GM23338 (cell line): ENCODE measurements around the gene RFX3. TPM values are rescaled to one million over a fixed set of nuclear protein-coding genes. Genes with fewer than 3 reads are reported as not detected.

Source experiments
- ATAC-seq: fragments of 200-7000 bp; cut with Tn5 transposase; 3 replicates; pipeline ENCODE4 v1.9.1; 2020
- DNase-seq: peaks from one replicate; pipeline ENCODE4 v3.0.0-alpha.2; 2015; ENCODE audit warnings: low spot score
- H2AFZ ChIP-seq: fragments of 200-600 bp; sonication (generic); 2 replicates; pipeline ENCODE4 v1.8.0; 2016; ENCODE audit warnings: antibody characterized with exemption, mild to moderate bottlenecking, moderate library complexity
- H3F3A ChIP-seq: fragments of 200-600 bp; sonication (generic); replicated peaks from 2 replicates; pipeline ENCODE4 v1.8.0; 2017; ENCODE audit warnings: antibody characterized with exemption, mixed run types, low read depth
- H3K27ac ChIP-seq: fragments of 200-600 bp; sonication (generic); 2 replicates; pipeline ENCODE4 v1.6.1; 2016; ENCODE audit warnings: low read depth
- H3K27me3 ChIP-seq: fragments of 200-600 bp; sonication (generic); 2 replicates; pipeline ENCODE4 v1.8.0; 2016; ENCODE audit warnings: mild to moderate bottlenecking, mixed run types, moderate library complexity; ENCODE audit not compliant: insufficient read depth
- H3K36me3 ChIP-seq: fragments of 200-600 bp; sonication (generic); 2 replicates; pipeline ENCODE4 v1.8.0; 2016; ENCODE audit warnings: mild to moderate bottlenecking; ENCODE audit not compliant: insufficient read depth
- H3K4me1 ChIP-seq: fragments of 200-600 bp; sonication (generic); 2 replicates; pipeline ENCODE4 v1.8.0; 2016; ENCODE audit warnings: mild to moderate bottlenecking, moderate library complexity; ENCODE audit not compliant: insufficient read depth
- H3K4me2 ChIP-seq: fragments of 200-600 bp; sonication (generic); 2 replicates; pipeline ENCODE4 v1.7.1; 2017; ENCODE audit warnings: mixed run types
- H3K4me3 ChIP-seq: fragments of 200-600 bp; sonication (generic); 2 replicates; pipeline ENCODE4 v1.6.1; 2016; ENCODE audit warnings: mixed run types
- H3K79me2 ChIP-seq: fragments of 200-600 bp; sonication (generic); replicated peaks from 2 replicates; pipeline ENCODE4 v1.8.0; 2017; ENCODE audit warnings: mild to moderate bottlenecking; ENCODE audit not compliant: insufficient read depth
- H3K9me2 ChIP-seq: fragments of 200-600 bp; sonication (generic); 2 replicates; pipeline ENCODE4 v1.8.0; 2017; ENCODE audit not compliant: insufficient read depth
- H4K20me1 ChIP-seq: fragments of 200-600 bp; sonication (generic); replicated peaks from 2 replicates; pipeline ENCODE4 v1.8.0; 2017; ENCODE audit warnings: mild to moderate bottlenecking; ENCODE audit not compliant: insufficient read depth
- H3K27ac Mint-ChIP-seq: 2 replicates; pipeline ENCODE4 v1.8.0; 2020; ENCODE audit warnings: inconsistent platforms, mild to moderate bottlenecking, moderate library complexity, mixed read lengths
- H3K27me3 Mint-ChIP-seq: 3 replicates; pipeline ENCODE4 v1.8.0; 2022; ENCODE audit warnings: low read depth, mild to moderate bottlenecking, moderate library complexity, mixed read lengths, inconsistent platforms; ENCODE audit not compliant: insufficient read depth, poor library complexity
- H3K36me3 Mint-ChIP-seq: 3 replicates; pipeline ENCODE4 v1.8.0; 2021; ENCODE audit warnings: low read depth, mild to moderate bottlenecking, inconsistent platforms, moderate library complexity, mixed read lengths
- H3K4me1 Mint-ChIP-seq: 3 replicates; pipeline ENCODE4 v1.8.0; 2020; ENCODE audit warnings: mild to moderate bottlenecking, inconsistent platforms, mixed read lengths
- H3K4me3 Mint-ChIP-seq: 3 replicates; pipeline ENCODE4 v1.8.0; 2021; ENCODE audit warnings: moderate library complexity, mild to moderate bottlenecking, inconsistent platforms, mixed read lengths
- H3K9me3 Mint-ChIP-seq: 3 replicates; pipeline ENCODE4 v1.8.0; 2020; ENCODE audit warnings: moderate library complexity, mild to moderate bottlenecking, inconsistent platforms, mixed read lengths
- CREB1 ChIP-seq: fragments of 250-450 bp; sonication (Bioruptor Pico); IDR thresholded peaks from 2 replicates; pipeline ENCODE4 v1.5.0; 2020; ENCODE audit warnings: low read depth, mild to moderate bottlenecking, moderate library complexity
- EZH2 ChIP-seq: fragments of 200-600 bp; sonication (generic); IDR thresholded peaks from one replicate; pipeline ENCODE4 v1.8.0; 2017; ENCODE audit warnings: antibody characterized with exemption, mild to moderate bottlenecking, low read depth; ENCODE audit not compliant: unreplicated experiment
- REST ChIP-seq: IDR thresholded peaks from one replicate; pipeline ENCODE4 v1.6.1; 2018; ENCODE audit warnings: antibody characterized with exemption; ENCODE audit not compliant: unreplicated experiment
- STAT1 ChIP-seq: IDR thresholded peaks from one replicate; pipeline ENCODE4 v1.6.1; 2016; ENCODE audit warnings: antibody characterized with exemption; ENCODE audit not compliant: unreplicated experiment
- polyA plus RNA-seq: library from polyadenylated mRNA; unstranded; fragments of >200 nt; fragmentation: Nextera tagmentation; extraction: Ambion mirVana; gene quantifications from 2 replicates; pipeline ENCODE4 v1.2.1, GENCODE V29; 2016
- total RNA-seq: library from RNA; depleted of rRNA; stranded (reverse); fragments of >200 nt; shearing (Covaris generic); gene quantifications from 2 replicates; pipeline ENCODE4 v1.2.3, GENCODE V29; 2014

Gene RFX3
- total and polyA plus RNA-seq, 2 experiments from 2014 or later: 9.8 to 22.1 TPM

DNA sequence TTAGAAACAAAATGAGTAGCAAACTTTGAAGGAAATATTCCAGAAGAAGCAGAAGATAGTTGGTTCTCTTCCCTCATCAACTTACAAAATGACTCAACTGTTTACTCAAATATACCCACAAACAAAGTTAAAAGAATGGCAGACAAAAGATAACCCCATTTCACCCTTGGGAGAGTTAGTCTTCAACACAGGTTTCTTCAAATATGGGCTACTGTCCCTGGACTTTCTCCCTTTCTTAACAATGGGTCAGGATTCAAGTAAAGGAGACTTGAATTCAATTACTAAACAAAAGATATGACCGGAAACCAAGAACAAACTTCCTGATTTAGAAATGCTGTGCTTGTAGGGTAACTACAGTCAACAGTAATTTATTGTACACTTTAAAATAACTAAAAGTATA, 14.2 kb downstream of the RFX3 start:
- no peak overlapping the region for H3K4me3 ChIP-seq
- ATAC-seq: no peak

GRCh38 chr9:3510796-3511195, 15.0 kb downstream of the RFX3 start:
- Histone ChIP-seq H3K27ac (no peak overlapping the region), H3K79me2 (peaks cover 78% of the 10 kb centered on the region), H3F3A (no peaks in the 10 kb centered on the region), H3K9me2 (no peaks in the 10 kb centered on the region), H3K4me3 (no peak overlapping the region), H3K36me3 (no peaks in the 10 kb centered on the region), H2AFZ (no peak overlapping the region), H3K4me2 (no peak overlapping the region), H3K4me1 (peaks cover 33% of the 10 kb centered on the region), H3K27me3 (no peaks in the 10 kb centered on the region), H4K20me1 (no peaks in the 10 kb centered on the region)
- Mint-ChIP-seq H3K4me1 (peaks cover 53% of the 10 kb centered on the region), H3K27me3 (no peaks in the 10 kb centered on the region), H3K9me3 (no peaks in the 10 kb centered on the region), H3K27ac (no peak overlapping the region), H3K4me3 (no peak overlapping the region), H3K36me3 (0 out of 3 replicates have a peak, but pooled peaks cover 3% of the 10 kb centered on the region)
- no peak for TF ChIP-seq CREB1 (CRISPR knock-in tag)
- DNase-seq: no peak
- no peak for ATAC-seq

More for the DNA sequence above, 14.2 kb downstream of the RFX3 start:
- no peak overlapping the region for H2AFZ ChIP-seq
- peak overlapping the region; percentile 12; the same call in 1 of the 2 replicates for H3K27ac ChIP-seq
- H3K79me2 ChIP-seq: peaks cover 86% of the 10 kb centered on the region
- Mint-ChIP-seq H3K4me1 (peaks cover 49% of the 10 kb centered on the region), H3K36me3 (0 out of 3 replicates have a peak, but pooled peaks cover 3% of the 10 kb centered on the region), H3K27me3 (no peaks in the 10 kb centered on the region), H3K9me3 (no peaks in the 10 kb centered on the region; the same call in 2 of the 3 replicates), H3K4me3 (no peak overlapping the region), H3K27ac (peak overlapping the region; percentile 67)
- no peak for DNase-seq
- H3K4me1 ChIP-seq: peaks cover 25% of the 10 kb centered on the region
- H3F3A ChIP-seq: no peaks in the 10 kb centered on the region
- no peaks in the 10 kb centered on the region for H3K27me3 ChIP-seq
- no peaks in the 10 kb centered on the region for H3K9me2 ChIP-seq
- no peak overlapping the region for H3K4me2 ChIP-seq
- no peak for TF ChIP-seq STAT1
- no peak for TF ChIP-seq EZH2
- no peaks in the 10 kb centered on the region for H3K36me3 ChIP-seq
- H4K20me1 ChIP-seq: no peaks in the 10 kb centered on the region

GRCh38 chr9:3509926-3510325, 15.9 kb downstream of the RFX3 start:
- H3K27ac ChIP-seq: no peak overlapping the region
- no peaks in the 10 kb centered on the region for H3F3A ChIP-seq
- no peak for TF ChIP-seq REST
- no peaks in the 10 kb centered on the region for H3K36me3 ChIP-seq
- ATAC-seq: no peak
- Mint-ChIP-seq H3K4me1 (peaks cover 54% of the 10 kb centered on the region), H3K27ac (peak overlapping the region; percentile 63), H3K36me3 (no peaks in the 10 kb centered on the region; the same call in 2 of the 3 replicates), H3K4me3 (no peak overlapping the region), H3K27me3 (no peaks in the 10 kb centered on the region), H3K9me3 (no peaks in the 10 kb centered on the region)
- no peaks in the 10 kb centered on the region for H3K27me3 ChIP-seq
- no peak overlapping the region for H3K4me2 ChIP-seq
- H2AFZ ChIP-seq: no peak overlapping the region
- DNase-seq: no peak
- no peaks in the 10 kb centered on the region for H4K20me1 ChIP-seq
- H3K9me2 ChIP-seq: no peaks in the 10 kb centered on the region
- no peak overlapping the region for H3K4me3 ChIP-seq
- H3K79me2 ChIP-seq: peaks cover 70% of the 10 kb centered on the region
- H3K4me1 ChIP-seq: peaks cover 38% of the 10 kb centered on the region
